GM10266 (cell line): Measurements from ENCODE around the gene LDAH.

Source experiments
- DNase-seq: peaks from one replicate; pipeline ENCODE4 v3.0.0; 2012; ENCODE audit errors: extremely low spot score
- CTCF ChIP-seq: IDR thresholded peaks from 2 replicates; pipeline ENCODE4 v1.5.1; 2012; ENCODE audit warnings: mild to moderate bottlenecking, low read depth; ENCODE audit not compliant: control insufficient read depth, insufficient read depth; ENCODE audit errors: missing control alignments

Gene LDAH

GRCh38 chr2:20662308-20662937 is 160.5 kb downstream of the LDAH start:
- TF ChIP-seq CTCF, result no peak
- DNase-seq, result no peak

- peak; percentile 78 for DNase-seq
- TF ChIP-seq CTCF, result peak; percentile 98
Observed at GRCh38 chr2:20661421-20662307, 161.2 kb downstream of the LDAH start.

- no peak for TF ChIP-seq CTCF
- no peak for DNase-seq
Observed at GRCh38 chr2:20660506-20661420, 162.1 kb downstream of the LDAH start.

GRCh38 chr2:20657522-20658235 is 165.2 kb downstream of the LDAH start:
- TF ChIP-seq CTCF, result no peak
- no peak for DNase-seq

GRCh38 chr2:20656561-20656960 is 166.3 kb downstream of the LDAH start:
- no peak for DNase-seq
- no peak for TF ChIP-seq CTCF

GRCh38 chr2:20654535-20654813 is 168.4 kb downstream of the LDAH start:
- no peak for TF ChIP-seq CTCF
- DNase-seq, result no peak
